Stimulated activated CD4-positive, alpha-beta T cell treated with anti-CD3 and anti-CD28 coated beads, TNF-alpha, amount 100 ng/mL, for 24 hours (primary cell): ENCODE results near the gene TMOD3.
"Not testable (repeated sequence)": the region's sequence is repeated elsewhere in the genome, so short reads cannot be mapped to it uniquely, and the experiment has no call there.

ENCODE experiments used
- DNase-seq, 3 experiments: peaks; one replicate each; pipeline ENCODE4 v3.0.0-alpha.2; 2020; ENCODE audit warnings: low read depth in 3 of 3

Gene TMOD3

DNA sequence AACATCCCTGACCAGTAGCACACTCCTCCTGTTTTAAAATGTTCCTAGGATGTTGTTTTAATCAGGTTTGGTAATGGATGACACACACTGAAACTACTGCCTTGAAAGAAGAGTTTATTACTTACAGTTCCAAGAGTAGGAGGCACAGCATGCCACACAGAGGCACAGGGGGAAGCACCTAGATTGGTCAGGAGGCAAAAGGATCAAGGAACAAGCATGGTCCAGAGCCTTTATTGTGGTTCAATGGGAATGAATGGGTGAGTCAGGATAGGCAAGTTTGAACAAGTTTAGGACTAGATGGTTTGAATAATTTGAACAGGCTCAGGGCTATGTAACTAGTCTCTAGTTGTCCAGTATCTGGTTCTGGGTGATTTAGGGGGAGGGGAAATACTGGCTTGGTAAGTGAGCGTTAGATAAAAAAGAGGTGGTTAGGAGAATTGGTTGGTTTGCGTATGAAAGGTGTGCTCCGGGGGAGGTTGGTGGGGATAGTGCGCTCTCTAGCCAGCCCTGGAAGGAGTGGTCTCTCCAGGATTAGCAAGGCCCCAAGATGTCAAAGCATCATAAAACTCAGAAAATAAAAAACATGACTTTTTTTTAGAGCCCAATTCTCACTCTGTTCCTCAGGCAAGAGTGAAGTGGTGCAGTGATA lies 35.1 kb downstream of the TMOD3 start:
- no peak for DNase-seq

DNA sequence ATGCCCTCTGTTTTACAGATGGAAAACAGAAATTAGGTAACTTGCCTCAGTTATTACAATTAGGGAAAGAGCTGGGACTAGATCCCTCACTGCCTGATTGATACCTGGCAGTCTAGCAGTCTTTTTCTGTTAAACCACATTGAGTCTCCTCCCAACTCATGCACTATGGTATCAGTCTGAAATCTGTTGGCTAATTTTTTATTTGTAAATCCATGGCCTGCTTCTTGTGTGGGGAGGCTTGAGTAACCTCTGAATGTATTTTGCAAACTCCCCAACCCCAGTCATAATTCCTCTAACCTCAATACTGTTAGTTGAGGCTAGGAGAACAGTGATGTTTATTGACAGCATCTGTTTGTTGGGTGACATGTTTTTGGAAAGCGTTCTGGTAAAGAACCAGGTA lies 35.9 kb downstream of the TMOD3 start:
- DNase-seq: no peak

DNA sequence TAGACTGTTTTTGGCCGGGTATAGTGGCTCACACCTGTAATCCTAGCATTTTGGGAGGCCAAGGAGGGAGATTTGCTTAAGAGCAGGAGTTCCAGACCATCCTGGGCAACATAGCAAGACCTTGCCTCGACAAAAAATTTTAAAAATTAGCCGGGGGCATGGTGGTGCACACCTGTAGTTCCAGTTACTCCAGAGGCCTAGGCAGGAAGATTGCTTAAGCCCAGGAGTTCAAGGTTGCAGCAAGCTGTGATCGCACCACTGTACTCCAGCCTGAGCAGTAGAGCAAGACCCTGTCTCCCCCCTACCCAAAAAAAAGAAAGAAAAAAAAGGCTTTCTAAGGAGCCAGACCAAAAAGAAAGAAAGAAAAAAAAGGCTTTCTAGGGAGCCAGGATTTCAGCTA lies 36.7 kb downstream of the TMOD3 start:
- DNase-seq: no peak

DNA sequence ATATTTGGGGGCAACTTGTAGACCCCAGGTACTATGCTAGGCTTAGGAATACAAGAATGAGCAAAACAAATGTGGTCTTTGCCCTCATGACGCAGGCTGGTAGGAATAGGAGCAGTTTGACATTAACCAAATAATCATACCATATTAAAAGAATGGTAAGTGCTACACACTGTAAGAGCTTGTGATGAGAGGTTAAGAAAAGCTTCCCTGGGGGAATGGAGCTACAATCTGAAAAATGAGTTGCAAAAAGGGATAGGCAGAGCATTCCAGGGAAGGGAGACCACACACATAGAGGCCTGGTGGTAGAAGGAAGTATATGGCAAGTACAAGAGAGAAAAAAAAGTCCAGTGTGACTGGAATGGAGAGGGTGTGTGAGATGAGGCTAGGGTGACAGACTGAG lies 37.3 kb downstream of the TMOD3 start:
- DNase-seq: no peak

DNA sequence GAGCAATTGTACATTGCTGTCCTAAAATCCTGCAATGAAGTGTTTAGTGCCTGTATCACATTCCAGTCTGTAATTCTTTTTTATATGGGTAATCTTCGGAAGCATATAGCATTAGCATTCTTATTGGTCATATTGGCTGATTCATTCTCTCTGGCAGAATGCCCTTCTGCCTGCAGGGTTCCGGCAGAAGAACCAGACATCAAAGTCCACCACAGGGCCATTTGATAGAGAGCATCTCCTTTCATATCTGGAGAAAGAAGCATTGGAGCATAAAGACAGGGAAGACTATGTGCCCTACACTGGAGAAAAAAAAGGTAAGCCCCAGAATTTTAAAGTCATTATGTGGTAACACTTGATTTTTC lies 39.6 kb downstream of the TMOD3 start:
- DNase-seq: no peak

DNA sequence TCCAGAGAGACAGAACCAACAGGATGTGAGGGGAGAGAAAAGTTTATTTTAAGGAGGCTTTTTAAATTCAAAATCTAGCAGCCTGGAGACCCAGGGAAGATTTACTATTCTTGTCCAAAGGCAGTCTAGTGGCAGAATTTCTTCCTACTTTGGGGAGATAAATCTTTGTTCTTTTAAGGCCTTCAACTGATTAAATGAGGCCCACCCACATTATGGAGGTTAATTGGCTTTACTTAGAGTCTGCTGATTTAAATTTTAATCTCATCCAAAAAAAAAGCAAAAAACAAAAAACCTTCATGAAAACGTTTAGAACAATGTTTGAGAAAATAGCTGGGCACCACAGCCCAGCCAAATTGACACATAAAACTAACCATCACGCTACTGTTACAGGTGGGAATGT lies 41.3 kb downstream of the TMOD3 start:
- no peak for DNase-seq

DNA sequence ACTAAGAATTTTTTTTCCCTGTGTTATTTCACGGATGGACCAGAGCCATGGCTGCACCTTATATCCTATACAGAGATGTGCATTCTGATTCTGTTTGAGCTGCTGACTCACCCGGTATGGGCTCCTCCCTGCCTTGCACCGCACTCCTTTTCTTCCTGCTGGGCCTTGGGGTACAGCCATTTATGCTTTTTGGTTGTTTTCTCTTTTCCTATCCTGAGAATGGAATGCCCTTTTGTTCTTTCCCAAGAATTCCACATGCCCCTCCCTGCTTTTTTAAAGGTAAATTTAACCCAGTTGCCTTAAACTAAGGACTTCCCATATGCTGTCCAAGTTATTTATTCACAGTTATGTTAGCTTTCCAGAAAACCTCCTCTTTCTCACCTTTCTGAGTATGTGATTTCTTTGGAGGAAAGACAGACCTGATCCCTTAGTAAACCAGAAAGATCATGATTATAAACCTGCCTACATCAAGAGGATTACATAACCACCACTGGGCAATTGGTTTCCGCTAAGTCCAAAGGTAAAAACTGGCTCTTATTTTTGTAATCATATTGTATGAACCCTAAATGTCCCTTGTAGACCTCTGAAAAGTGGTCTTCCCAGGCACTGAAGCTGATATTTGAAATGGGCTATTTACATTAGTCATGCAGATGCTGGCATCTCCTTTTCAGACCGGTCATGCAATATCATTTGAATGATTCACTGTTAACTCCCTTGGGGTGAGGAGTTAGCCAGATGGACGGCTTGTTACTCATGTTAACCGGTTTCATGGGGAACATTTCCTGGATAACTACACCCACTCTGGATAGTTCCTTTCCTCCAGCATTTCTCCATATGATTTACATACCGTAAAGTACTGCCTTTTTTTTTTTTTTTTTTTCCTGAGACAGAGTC lies 45.5 kb downstream of the TMOD3 start:
- DNase-seq: no peak

DNA sequence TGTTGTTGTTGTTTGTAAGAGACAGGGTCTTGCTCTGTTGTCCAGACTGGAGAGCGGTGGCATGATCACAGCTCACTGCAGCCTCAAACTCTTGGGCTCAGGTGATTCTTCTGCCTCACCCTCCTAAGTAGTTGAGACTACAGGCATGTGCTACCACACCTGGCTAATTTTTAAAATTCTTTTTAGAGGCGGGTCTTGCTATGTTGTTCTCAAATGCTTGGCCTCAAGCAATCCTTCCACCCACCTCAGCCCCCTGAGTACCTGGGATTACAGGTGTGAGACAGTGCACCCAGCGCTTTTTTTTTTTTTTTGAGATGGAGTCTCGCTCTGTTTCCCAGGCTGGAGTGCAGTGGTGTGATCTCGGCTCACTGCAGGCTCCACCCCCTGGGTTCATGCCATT lies 46.7 kb downstream of the TMOD3 start:
- no peak for DNase-seq

DNA sequence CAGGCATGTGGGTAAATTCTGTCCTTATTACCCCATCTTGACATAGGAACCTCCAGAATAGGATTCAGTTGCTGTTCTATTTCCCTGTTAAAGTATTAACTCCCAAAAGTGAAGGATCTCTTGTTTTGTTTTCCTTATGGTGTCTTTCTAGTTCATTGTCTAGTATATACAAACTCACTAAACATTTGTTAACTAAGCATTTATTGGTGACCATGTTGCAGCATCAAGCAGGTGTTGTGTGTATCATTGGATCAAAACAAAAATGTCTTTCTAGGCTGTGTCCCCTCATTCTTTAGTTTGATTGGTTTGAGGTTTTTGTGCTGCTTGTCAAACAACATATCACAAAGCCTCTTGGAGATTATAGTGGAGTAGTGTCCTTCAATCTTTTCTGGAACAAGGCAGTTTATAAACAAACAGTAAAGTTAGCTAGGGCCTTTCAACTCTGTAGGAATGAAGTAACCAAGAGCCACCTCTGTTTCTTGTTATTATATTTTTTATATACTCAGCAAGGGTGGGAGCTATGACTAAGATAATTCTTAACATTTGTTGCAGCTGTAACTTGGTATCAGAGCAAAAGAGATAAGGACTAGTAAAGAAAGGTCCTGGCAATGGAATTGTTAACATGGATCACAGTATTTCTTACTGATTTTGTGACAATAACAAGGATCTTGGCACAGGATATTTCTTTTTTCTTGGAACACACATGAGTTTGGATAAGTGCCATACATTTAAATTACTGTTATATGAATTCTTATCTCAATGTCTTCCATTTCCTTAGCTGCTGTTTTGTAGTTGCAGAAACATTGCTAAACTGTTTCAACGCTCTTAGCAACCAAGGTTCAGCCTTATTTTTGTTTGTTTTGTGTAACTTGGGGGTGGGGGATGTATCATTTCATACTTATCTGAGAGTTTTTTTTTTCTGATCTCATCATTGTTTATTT lies 49.3 kb downstream of the TMOD3 start:
- DNase-seq: no peak

DNA sequence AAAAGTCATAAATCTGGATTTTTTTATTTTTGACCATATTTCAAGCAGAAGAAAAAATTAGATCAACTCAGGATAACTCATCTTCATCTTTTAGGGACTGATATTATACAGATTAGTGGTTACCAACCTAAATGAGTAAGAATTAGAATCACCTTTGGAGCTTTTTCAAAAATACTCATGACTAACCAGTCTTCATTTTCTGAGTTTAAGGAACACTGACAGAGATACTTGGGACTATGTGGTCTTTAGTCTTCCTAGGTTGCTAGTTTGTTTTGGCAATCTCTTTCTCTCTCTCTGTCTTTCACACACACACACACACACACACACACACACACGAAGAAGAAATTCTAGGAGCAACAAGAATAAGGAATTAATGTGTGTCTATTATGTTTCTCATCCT lies 50.1 kb downstream of the TMOD3 start:
- no peak for DNase-seq

DNA sequence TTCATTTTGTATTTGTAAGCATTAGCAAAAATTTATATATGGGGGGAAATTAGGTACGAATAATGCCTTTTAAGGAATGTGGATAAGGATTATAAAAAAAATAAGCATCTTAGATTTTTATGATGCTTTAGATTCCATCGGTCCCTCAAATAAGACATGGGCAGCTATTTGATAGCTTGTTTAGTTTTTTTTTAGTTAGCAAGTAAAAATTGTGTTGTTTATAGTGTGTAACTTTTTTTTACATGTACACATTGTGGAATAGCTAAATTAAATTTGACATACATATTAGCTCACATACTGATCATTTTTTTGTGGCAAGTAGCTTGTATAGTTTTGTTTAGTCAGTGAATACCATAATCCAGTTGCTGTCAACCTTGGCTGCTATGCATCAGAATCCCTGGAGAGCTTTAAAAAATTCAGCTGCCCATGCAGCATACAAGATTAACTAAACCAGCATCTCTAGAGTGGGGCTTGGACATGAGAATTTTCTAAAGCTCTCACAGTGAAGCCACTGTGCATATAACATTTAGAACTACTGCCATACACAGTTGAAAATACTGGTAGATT lies 53.9 kb downstream of the TMOD3 start:
- no peak for DNase-seq

DNA sequence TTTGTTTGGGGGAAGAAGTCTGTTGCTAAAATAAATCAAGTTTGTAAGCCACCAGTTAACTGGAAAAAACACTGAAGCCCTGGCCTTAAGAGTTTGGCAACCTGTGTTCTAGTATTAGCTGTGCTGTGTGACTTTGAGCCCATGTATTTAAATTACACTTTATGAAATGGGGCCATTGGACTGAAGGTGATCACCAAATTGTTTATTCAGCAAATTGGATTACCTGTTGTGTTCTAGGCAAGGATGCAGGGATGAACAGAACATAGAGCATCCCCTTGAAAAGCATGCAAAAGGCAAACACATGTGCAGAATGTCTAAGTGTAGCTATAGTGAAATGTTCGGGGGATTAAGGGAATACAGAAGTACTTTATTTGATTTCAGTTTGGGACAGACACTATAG lies 54.6 kb downstream of the TMOD3 start:
- no peak for DNase-seq

DNA sequence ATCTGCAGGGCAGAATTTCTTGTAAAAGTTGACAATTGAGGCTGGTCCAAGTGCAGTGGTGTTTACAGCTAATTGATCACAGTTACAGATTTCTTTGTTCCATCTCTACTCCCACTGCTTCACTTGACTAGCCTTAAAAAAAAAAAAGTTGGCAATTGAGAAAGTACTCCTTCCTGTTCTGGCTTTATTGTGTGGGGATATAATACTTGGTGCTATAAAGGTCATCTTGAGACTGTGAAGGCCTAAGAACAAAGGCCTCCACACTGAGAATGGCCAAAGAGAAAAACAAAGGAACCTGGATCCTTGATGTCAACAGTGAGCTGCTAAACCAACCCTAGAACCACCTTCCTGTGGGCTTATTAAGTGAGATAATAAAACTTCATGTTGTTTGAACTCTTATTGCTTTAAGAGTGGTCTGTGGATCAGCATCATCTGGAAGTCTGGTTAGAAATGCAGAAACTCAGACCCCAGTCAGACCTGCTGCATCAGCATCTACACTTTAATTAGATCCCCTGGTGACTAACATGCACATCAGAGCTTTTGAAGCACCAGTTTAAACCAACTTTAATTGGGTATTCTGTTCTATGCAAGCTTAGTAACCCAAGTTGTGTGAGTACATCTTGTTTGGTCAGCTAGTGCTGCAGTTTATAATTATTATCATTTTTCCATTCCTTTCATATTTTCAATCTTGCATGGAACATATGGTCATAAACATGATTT lies 55.2 kb downstream of the TMOD3 start:
- no peak for DNase-seq

DNA sequence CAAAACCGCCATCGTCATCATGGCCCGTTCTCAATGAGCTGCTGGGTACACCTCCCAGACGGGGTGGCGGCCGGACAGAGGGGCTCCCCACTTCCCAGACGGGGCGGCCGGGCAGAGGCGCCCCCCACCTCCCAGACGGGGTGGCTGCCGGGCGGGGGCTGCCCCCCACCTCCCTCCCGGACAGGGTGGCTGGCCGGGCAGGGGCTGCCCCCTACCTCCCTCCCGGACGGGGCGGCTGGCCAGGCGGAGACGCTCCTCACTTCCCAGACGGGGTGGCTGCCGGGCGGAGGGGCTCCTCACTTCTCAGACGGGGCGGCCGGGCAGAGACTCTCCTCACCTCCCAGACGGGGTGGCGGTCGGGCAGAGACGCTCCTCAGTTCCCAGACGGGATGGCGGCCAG lies 56.3 kb downstream of the TMOD3 start:
- DNase-seq: not testable (repeated sequence)

DNA sequence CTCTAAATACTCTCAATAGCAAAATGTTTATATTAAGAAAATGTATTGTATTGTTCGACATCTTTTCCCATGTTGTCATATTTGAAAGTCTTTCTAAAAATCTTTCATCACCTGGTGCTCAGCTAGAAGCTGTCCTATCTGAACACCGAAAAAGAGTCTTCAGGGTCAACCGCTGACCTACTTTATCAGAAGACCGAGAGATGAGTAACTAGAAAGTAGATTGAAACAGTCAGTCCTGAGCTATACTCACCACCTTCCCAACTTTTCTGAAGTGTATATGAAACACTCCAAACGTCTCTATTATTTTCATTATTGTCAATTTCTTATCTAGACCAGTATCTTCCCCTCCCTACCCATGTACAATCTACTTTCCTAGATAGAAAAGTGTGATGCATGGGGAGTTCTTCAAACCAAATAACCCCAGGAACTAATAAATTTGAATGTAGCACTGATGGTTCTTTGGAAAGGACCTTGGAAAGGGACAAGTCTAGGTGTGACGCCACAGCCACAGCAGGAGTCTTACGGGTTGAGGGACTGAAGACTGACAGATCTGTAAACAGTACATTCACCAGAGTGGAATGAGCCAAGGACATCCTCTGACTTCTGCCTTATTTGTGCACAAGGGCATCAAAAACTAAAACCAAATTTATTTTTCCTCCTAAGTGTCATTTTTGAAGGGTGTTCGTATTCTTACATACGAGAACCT lies 58.6 kb downstream of the TMOD3 start:
- no peak for DNase-seq

DNA sequence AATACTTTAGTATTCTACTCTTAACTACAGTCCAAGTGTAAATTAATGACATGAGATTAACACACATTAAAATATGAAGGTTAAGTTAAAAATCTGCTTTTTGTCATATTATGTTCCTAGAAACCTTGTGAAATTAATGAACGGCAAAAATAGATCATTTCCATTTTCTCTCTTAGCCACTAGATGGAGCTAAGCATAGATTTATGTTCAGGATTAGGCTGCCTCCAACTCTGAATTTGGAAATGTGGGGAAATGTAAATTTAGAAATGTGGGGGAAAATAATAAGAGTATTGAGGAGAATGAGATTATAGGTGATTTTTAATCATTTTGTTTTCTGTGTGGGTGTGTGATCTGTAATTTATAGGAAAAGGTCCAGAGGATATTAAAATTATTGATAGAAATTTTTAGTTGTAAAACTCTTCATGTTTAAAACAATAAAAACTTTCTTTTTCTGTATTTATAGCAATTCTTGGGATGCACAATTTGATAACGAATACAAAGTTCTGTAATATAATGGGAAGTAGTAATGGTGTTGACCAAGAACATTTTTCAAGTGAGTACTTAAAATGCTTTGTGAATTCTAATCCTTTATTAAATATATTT lies 59.2 kb downstream of the TMOD3 start:
- DNase-seq: no peak

DNA sequence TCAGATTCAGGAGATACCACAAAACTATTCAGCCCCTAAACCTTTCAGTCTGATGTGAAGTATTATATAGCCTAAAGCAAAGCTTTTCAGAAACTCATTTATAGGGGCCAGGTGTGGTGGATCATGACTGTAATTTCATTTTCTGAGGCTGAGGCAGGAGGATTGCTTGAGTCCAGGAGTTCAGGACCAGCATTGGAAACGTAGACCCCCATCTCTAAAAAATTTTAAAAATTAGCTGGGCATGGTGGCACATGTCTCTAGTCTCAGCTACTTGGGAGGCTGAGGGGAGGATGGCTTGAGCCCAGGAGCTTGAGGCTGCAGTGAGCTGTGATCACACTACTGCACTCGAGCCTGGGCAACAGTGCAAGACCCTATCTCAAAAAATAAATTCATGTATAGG lies 60.0 kb downstream of the TMOD3 start:
- no peak for DNase-seq

DNA sequence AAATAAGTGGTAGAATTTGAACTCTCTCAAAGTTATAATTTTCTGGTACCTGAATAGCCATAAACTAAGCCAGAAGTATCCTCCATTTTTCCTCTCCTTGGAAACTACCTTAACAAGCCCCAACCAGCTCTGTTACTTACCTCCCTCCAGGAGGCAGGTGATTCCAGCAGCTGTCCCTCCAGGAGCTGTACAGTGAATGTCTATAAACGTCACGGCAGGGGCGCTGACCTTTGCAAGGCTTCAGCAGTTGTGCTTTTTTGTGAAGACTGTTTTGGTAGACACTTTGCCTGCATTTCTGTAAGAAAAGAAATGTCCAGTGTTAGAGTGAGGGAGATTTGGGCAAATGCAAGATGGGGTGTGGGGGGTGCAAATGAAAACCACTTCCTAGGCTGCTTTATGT lies 75.0 kb downstream of the TMOD3 start:
- no peak for DNase-seq

DNA sequence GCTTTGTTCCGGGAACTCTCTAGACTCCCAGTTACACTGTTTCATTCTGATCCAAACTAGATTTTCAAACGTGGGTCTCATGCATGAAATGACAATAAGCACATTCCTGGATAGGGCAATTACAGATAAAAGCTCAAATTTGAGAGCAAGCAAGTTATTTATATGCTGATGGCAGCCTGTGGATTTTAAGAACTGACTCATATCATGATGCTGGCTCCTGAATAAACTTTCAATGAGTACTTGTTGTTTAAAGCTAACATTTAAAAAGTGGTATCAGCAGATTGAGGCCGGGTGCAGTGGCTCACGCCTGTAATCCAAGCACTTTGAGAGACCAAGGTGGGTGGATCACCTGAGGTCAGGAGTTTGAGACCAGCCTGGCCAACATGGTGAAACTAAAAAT lies 75.5 kb downstream of the TMOD3 start:
- DNase-seq: no peak

DNA sequence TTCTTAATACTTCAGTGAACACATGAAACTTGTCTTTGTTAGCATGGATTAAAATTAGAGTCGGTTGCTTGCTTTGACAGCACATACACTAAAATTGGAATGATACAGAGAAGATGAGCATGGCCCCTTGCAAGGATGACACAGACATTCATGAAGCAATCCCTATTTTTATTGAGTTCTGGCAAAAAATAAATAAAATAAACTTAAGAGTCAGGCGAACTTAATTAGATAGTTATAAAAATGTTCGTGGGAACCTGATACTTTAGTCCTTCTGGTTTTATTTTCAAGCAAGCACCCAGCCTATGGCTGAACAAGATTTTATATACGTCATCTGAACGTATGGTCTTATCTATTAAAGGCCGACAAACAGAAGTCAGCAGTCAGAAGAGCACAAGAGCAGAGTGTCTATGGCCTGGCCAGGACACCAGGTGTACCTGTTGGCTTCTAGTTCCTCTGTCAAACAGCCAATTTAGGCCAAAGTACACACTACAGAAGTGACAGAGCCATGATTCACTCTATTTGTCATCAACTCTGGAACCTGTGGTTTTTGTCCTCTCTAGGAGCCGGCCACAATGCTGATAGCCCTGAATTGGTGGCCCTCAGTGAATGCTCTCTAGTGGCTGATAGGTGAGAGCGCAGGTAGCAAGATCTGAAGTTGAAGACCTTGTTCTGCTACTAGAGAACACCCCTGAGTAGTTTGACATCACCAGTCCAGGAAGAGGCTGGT lies 77.8 kb downstream of the TMOD3 start:
- DNase-seq: no peak
